K562 (cell line): ENCODE data around the gene PPARG.

Experiments used
- BRCA1 ChIP-seq, 2 experiments: fragments of 450-650 bp in 1 of 2; sonication (generic) in 1 of 2; formaldehyde crosslinking in 1 of 2; IDR thresholded peaks; 2 replicates each; pipeline versions ENCODE4 v1.5.0 to v1.6.1; 2017 to 2020; ENCODE audit warnings: mild to moderate bottlenecking in 1 of 2, missing genetic modification reagents in 1 of 2
- DPF2 ChIP-seq: fragments of 450-650 bp; IDR thresholded peaks from 2 replicates; pipeline ENCODE4 v1.6.1; 2016
- EZH2 ChIP-seq: IDR thresholded peaks from 2 replicates; pipeline ENCODE4 v1.6.1; 2012; ENCODE audit warnings: low read depth, mild to moderate bottlenecking, inconsistent platforms, low read length, borderline replicate concordance
- POLR2AphosphoS5 ChIP-seq: IDR thresholded peaks from 2 replicates; pipeline ENCODE4 v1.6.1; 2011; ENCODE audit warnings: mild to moderate bottlenecking, low read depth, low read length, moderate library complexity; ENCODE audit not compliant: control insufficient read depth, insufficient read depth

DNA sequence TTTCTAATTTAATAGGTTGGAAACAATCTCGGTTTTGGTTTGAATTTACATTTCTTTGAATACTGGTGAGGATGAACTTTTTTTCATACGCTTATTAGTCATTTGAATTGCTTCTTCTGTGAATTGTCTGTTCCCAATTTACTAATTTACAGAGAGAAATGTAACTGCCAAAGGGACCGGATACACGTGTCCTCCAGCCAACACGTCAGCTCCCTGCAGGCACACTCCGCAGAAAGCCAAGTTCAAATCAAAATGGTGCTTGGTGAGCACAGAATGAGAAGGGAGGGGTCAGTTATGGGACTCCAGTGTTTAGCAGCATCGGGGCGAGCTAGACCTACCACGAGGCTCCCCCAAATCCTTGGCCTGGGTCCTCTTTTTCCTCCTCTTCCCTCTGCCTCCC is 184.6 kb downstream of the PPARG start:
- no peak for TF ChIP-seq EZH2
- no peak for TF ChIP-seq DPF2
- no peak for TF ChIP-seq POLR2AphosphoS5
- no peak for TF ChIP-seq BRCA1 (IDR thresholded peaks at IDR 0.05)
- TF ChIP-seq BRCA1 (CRISPR knock-in tag; IDR thresholded peaks at IDR 0.05) = no peak
